Activated CD4-positive, alpha-beta T cell treated with anti-CD3 and anti-CD28 coated beads, Interleukin-10, Interleukin-2, amounts not matched to agents 100 ng/mL and 50 ng/mL, durations not matched to agents 16 hours and 8 hours (primary cell): ENCODE results near the gene PRKD1.

Source experiments
- DNase-seq: peaks from one replicate; pipeline ENCODE4 v3.0.0-alpha.2; 2020

Gene PRKD1

GRCh38 chr14:29927376-29928116 is at the start of gene PRKD1:
Gene PRKD1 (minus strand): TSS chr14:29927847.
- DNase-seq: peak; percentile 1

- DNase-seq: no peak
Measured at GRCh38 chr14:29971101-29971500, 43.5 kb upstream of the PRKD1 start.

GRCh38 chr14:29955087-29955486 is 27.4 kb upstream of the PRKD1 start:
- DNase-seq: no peak

GRCh38 chr14:29953501-29953900 is 25.9 kb upstream of the PRKD1 start:
- DNase-seq: no peak

- DNase-seq: no peak
Measured at GRCh38 chr14:29944091-29944490, 16.4 kb upstream of the PRKD1 start.

DNA sequence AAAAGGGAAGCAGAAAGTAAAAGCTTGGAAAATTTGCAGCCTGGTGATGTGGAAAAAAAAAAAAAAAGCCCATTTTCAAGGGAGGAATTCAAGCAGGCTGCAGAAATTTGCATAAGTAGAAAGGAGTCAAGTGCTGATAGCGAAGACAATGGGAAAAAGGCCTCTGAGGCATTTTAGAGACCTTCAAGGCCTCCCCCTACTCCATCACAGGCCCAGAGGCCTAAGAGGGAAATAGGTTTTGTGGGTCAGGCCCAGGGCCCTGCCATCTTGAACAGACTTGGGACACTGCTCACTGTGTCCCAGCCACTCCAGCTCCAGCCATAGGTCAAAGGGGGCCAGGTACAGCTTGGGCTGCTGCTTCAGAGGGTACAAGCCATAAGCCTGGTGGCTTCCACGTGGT is 13.8 kb upstream of the PRKD1 start:
- DNase-seq: no peak

- no peak for DNase-seq
Measured at GRCh38 chr14:29940482-29940881, 12.8 kb upstream of the PRKD1 start.

GRCh38 chr14:29937116-29937515 is 9.5 kb upstream of the PRKD1 start:
- no peak for DNase-seq

- DNase-seq: no peak
Measured at GRCh38 chr14:29930283-29930682, 2.6 kb upstream of the PRKD1 start.

GRCh38 chr14:29928117-29928640 is 532 bp upstream of the PRKD1 start:
- no peak for DNase-seq

DNA sequence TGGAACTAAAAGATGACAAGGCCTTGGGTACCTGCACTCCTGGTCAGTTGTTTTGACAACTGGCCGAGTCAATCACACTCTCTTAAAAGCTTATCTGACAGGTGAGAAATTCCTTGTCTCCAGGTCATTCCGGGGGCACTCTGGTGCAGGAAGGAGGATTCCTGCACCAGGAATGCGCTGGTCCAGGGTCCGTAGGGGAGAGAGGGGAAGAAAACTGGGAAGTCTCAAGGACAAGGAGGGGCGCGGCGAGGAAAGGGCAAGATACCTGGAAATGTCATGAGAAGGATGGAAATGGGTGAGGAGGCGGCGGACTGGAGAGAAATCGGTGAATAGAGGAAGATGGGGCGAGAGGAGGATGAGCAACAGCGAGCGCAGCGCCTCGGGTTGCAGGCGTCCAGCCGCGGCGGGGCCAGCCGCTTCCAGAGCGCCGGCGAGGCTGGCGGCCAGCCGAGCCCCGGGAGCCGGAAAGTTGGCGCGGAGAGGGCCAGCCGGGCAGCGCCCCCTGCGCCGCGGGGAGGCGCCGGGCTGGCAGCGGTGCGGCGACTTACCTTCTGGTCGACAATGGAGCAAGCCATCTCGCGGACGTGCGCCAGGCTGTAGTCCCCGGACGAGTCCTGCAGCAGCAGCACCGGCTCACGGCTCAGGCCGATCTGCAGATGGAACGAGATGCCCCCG is 809 bp downstream of the PRKD1 start:
- no peak for DNase-seq

GRCh38 chr14:29926228-29926627 is 1.4 kb downstream of the PRKD1 start:
- DNase-seq: no peak

GRCh38 chr14:29925736-29926135 is 1.9 kb downstream of the PRKD1 start:
- DNase-seq: no peak

- no peak for DNase-seq
Measured at GRCh38 chr14:29925101-29925722, 2.4 kb downstream of the PRKD1 start.

- DNase-seq: no peak
Measured at GRCh38 chr14:29919845-29920244, 7.8 kb downstream of the PRKD1 start.

- no peak for DNase-seq
Measured at GRCh38 chr14:29918981-29919380, 8.7 kb downstream of the PRKD1 start.

DNA sequence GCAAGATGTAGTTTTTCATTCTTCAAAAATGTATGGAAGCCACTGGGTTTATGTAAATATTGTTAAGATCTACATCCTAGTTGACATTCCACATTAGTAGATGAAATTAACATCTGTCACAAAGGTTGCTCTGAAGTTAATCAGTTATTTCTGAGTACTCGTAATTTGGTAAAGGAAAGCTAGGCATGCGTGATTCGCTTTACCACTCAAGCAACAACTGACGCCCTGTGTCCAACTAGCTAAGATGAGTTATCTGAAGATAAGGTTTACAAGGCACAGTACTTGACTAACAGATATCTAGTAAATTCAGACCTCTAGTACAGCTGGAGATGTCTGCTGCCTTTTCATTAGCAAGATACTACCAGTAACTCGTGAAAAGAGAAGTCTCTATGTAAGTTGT is 14.1 kb downstream of the PRKD1 start:
- DNase-seq: no peak

- no peak for DNase-seq
Measured at GRCh38 chr14:29911810-29912209, 15.8 kb downstream of the PRKD1 start.

DNA sequence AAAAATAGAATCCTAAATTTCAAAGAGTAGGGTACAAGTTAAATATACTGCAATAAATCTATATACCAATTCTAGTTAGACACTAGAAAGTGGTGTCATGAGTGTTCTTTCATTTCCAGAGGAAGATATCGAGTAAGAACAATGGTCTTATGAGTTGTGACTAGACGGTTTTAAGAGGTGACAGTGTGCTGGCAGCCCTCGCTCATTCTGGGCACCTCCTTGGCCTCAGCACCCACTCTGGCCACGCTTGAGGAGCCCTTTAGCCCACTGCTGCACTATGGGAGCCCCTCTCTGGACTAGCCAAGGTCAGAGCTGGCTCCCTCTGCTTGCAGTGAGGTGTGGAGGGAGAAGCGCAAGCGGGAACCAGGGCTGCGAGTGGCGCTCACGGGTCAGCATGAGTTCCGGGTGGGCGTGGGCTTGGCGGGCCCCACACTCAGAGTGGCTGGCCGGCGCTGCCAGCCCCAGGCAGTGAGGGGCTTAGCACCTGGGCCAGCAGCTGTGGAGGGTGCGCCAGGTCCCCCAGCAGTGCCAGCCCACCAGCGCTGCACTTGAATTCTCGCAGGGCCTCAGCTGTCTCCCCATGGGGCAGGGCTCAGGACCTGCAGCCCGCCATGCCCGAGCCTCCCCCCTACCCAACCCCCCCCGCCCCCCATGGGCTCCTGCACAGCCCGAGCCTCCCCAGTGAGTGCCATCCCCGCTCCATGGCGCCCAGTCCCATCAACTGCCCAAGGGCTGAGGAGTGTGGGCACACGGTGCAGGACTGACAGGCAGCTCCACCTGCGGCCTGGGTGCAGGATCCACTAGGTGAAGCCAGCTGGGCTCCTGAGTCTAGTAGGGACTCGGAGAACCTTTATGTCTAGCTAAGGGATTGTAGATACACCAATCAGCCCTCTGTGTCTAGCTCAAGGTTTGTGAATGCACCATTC is 18.7 kb downstream of the PRKD1 start:
- DNase-seq: no peak

GRCh38 chr14:29906256-29906870 is 21.3 kb downstream of the PRKD1 start:
- DNase-seq: no peak

DNA sequence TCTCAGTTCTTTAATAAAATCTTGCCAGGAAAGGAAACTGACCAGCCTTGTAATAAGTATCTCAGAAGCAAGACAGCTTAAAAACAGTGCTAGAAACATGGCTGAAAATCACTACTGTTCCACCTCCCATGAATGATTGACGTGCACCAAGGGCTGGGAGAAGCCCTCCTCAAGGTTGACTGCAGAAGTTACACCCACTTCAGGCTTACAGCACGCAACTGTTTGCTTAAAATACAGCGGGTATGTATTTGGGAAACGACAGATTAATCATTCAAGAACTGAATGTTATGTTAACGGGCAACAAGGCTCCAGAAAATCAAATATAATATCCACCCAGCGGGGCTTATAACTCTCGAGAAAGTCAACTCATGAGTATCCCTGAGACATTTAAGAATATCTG is 22.1 kb downstream of the PRKD1 start:
- no peak for DNase-seq

DNA sequence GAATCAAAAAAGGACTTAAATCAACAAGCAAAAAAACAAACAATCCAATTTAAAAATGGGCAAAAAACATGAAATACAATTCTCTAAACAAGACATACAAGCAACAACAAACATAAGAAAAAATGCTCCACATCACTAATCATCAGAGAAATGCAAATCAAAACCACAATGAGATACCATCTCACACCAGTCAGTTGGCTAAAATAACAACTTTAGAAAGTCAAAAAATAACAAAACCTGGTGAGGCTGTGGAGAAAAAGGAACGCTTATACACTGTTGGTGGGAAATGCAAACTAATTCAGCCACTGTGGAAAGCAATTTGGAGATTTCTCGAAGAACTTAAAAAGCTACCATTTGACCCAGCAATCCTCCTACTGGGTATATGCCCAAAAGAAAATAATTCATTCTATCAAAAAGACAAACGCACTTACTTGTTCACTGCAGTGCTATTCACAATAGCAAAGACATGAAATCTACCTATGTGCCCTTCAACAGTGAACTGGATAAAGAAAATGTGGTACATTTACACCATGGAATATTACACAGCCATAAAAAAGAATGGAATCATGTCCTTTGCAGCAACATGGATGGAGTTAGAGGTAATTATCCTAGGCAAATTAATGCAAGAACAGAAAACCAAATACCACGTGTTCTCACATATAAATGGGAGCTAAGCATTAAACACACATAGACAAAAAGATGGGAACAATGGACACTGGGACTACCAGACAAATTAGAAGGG is 26.9 kb downstream of the PRKD1 start:
- DNase-seq: no peak
